Measurements from ENCODE around the gene COTL1. TPM values are rescaled to one million over a fixed set of nuclear protein-coding genes. Genes with fewer than 3 reads are reported as not detected.

COTL1 gene
- total RNA-seq, 2 experiments from 2014 or later, result 125 to 232 TPM

DNA sequence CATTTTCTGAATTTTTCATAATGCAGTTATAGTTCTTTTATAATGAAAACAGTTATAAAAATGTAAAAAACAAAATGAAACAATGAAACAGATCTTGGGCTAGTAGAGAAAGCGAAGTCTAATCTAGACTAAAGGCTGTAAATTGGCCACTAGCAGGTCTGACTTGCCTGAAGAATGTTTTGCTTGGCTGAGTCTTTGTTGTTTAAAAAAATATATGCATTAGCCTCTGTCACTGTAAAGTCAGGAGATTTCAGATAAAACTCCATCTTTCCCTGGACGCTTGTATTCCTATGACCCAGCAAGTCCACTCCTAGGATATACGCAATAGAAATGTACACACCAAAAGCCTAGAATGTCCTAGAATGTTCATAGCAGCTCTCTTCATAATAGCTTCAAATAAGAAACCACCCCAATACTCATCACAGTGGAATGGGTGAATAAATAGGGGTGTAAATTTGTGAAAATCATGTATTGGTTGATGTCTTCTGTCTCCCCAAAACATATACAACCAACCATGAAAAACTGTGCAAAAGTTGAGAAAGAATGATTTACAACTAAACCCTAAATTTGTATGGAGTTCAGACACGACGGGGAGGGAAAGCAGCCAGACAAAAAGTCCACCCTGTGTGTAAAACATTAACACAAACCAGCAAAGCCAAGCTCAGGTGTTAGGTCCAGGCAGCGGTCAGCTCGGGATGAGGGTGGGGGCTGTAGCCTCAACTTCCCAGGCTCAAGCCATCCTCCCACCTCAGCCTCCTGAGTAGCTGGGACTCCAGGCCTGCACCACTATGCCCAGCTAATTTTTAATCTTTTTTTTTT, 75.7 kb downstream of the COTL1 start:
- H3K4me1 ChIP-seq (ENCODE audit: insufficient read depth, low read length, poor library complexity, severe bottlenecking), result no peaks in the 10 kb centered on the region
- H3K9me3 ChIP-seq (ENCODE audit: low read length), result no peaks in the 10 kb centered on the region
- ChIA-PET CTCF (ENCODE audit: unreplicated experiment) (no interaction called here), POLR2A (interaction anchor here (0.5 to 0.8 kb wide), 2 partner anchors 11 to 16 kb away, joined by 3 read pairs; no protein-coding TSS in a partner anchor)
- no peak for DNase-seq (ENCODE audit: low spot score)
- no peak overlapping the region for H3K4me2 ChIP-seq (ENCODE audit: low read length)
- no peaks in the 10 kb centered on the region for H3K79me2 ChIP-seq (ENCODE audit: insufficient read depth, low read depth, low read length)
- no peak overlapping the region for H2AFZ ChIP-seq (ENCODE audit: low read length)
- H3K27ac ChIP-seq (ENCODE audit: low read depth, low read length, poor library complexity, severe bottlenecking), result no peak overlapping the region
- intact Hi-C loops (cut with micrococcal nuclease; ENCODE audit: unreplicated experiment), result no loop called here
- no peaks in the 10 kb centered on the region for H3K9me2 ChIP-seq (ENCODE audit: insufficient read depth, low read length)
- no peaks in the 10 kb centered on the region for H4K20me1 ChIP-seq (ENCODE audit: insufficient read depth, low read length)
- no peak for TF ChIP-seq EZH2phosphoT487 (IDR thresholded peaks at IDR 0.05; ENCODE audit: borderline replicate concordance, low read depth, low read length)
- TF ChIP-seq, protein P1, sequence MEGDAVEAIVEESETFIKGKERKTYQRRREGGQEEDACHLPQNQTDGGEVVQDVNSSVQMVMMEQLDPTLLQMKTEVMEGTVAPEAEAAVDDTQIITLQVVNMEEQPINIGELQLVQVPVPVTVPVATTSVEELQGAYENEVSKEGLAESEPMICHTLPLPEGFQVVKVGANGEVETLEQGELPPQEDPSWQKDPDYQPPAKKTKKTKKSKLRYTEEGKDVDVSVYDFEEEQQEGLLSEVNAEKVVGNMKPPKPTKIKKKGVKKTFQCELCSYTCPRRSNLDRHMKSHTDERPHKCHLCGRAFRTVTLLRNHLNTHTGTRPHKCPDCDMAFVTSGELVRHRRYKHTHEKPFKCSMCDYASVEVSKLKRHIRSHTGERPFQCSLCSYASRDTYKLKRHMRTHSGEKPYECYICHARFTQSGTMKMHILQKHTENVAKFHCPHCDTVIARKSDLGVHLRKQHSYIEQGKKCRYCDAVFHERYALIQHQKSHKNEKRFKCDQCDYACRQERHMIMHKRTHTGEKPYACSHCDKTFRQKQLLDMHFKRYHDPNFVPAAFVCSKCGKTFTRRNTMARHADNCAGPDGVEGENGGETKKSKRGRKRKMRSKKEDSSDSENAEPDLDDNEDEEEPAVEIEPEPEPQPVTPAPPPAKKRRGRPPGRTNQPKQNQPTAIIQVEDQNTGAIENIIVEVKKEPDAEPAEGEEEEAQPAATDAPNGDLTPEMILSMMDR (conservative IDR thresholded peaks at IDR 0.05; ENCODE audit: low read length), result no peak
- no TSS peak for BruUV-seq (replicated peaks)
- no peaks in the 10 kb centered on the region for H3K36me3 ChIP-seq (ENCODE audit: insufficient read depth, low read length)
- no peak overlapping the region for H3K4me3 ChIP-seq (ENCODE audit: low read depth, low read length, poor library complexity, severe bottlenecking)

DNA sequence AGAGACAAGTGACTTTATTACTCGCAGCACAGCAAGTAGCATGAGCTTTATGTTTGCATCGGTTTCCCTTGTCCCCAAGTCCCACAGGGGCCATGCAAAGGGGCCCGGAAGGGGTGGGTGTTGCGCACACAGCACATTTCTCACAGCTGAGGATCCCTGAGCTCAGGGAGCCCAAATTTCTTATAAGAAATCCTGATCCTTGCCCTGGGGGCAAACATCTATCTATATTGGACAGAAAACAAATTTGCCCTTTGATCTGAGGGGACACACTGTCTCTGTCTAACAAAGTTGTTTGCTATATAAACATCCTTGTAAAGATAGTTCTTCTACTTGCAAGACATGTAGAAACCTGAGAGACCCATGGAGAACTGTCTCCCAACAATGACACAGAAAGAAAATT, 77.7 kb downstream of the COTL1 start:
- intact Hi-C loops (cut with micrococcal nuclease; ENCODE audit: unreplicated experiment), result no loop called here
- no peaks in the 10 kb centered on the region for H3K9me3 ChIP-seq (ENCODE audit: low read length)
- TF ChIP-seq, protein P1 (conservative IDR thresholded peaks at IDR 0.05; ENCODE audit: low read length), result no peak
- TF ChIP-seq EZH2phosphoT487 (IDR thresholded peaks at IDR 0.05; ENCODE audit: borderline replicate concordance, low read depth, low read length), result no peak
- no peaks in the 10 kb centered on the region for H3K79me2 ChIP-seq (ENCODE audit: insufficient read depth, low read depth, low read length)
- H3K4me2 ChIP-seq (ENCODE audit: low read length), result no peak overlapping the region
- no peak overlapping the region for H3K27ac ChIP-seq (ENCODE audit: low read depth, low read length, poor library complexity, severe bottlenecking)
- no peak for DNase-seq (ENCODE audit: low spot score)
- no peaks in the 10 kb centered on the region for H3K36me3 ChIP-seq (ENCODE audit: insufficient read depth, low read length)
- H3K9me2 ChIP-seq (ENCODE audit: insufficient read depth, low read length), result no peaks in the 10 kb centered on the region
- no peak overlapping the region for H2AFZ ChIP-seq (ENCODE audit: low read length)
- no peaks in the 10 kb centered on the region for H4K20me1 ChIP-seq (ENCODE audit: insufficient read depth, low read length)
- POLR2A ChIA-PET, result interaction anchor here (0.6 to 0.7 kb wide), 2 partner anchors 21 to 423 kb away, joined by 3 read pairs; no protein-coding TSS in a partner anchor
- no peak overlapping the region for H3K4me3 ChIP-seq (ENCODE audit: low read depth, low read length, poor library complexity, severe bottlenecking)
- BruUV-seq (replicated peaks), result no TSS peak
- H3K4me1 ChIP-seq (ENCODE audit: insufficient read depth, low read length, poor library complexity, severe bottlenecking), result no peaks in the 10 kb centered on the region
- CTCF ChIA-PET (ENCODE audit: unreplicated experiment), result no interaction called here

DNA sequence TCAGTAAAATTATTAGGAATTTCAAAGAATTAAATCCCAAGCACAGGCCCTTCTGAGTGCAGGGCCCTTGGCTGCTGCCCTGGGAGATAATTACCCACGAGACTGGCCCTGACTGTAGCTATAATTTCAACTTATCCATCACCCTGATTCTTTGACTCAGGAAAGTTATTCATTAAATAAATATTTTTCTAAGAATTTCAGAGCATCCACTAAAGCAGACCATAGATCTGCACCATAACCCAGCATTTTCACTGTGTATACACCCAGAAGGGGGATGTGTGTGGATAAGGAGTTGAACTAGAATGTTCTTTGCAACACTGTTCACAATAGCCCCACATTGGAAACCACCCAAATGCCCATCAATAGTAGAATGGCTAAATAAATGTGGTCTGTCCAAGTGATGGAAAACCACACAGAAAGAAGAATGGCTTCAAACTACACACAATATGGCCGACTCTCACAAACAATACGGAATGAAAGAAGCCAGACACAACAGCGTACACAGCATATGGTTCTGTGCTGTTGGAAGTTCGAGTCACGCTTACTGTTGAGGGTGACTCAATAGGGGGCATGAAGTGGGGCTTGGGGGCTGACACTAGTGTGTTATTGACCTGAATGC, 79.5 kb downstream of the COTL1 start:
- CTCF ChIA-PET (ENCODE audit: unreplicated experiment), result no interaction called here

More for the DNA sequence above, 79.5 kb downstream of the COTL1 start:
- Histone ChIP-seq H2AFZ (ENCODE audit: low read length) (no peak overlapping the region), H3K4me2 (ENCODE audit: low read length) (no peak overlapping the region), H3K4me3 (ENCODE audit: low read depth, low read length, poor library complexity, severe bottlenecking) (no peak overlapping the region), H3K27ac (ENCODE audit: low read depth, low read length, poor library complexity, severe bottlenecking) (no peak overlapping the region), H3K79me2 (ENCODE audit: insufficient read depth, low read depth, low read length) (no peaks in the 10 kb centered on the region), H4K20me1 (ENCODE audit: insufficient read depth, low read length) (no peaks in the 10 kb centered on the region), H3K9me2 (ENCODE audit: insufficient read depth, low read length) (no peaks in the 10 kb centered on the region), H3K36me3 (ENCODE audit: insufficient read depth, low read length) (no peaks in the 10 kb centered on the region), H3K4me1 (ENCODE audit: insufficient read depth, low read length, poor library complexity, severe bottlenecking) (no peaks in the 10 kb centered on the region), H3K9me3 (ENCODE audit: low read length) (no peaks in the 10 kb centered on the region)
- POLR2A ChIA-PET, result no interaction called here
- intact Hi-C loops (cut with micrococcal nuclease; ENCODE audit: unreplicated experiment), result no loop called here
- no TSS peak for BruUV-seq (replicated peaks)
- TF ChIP-seq, protein P1 (conservative IDR thresholded peaks at IDR 0.05; ENCODE audit: low read length), result no peak
- no peak for TF ChIP-seq EZH2phosphoT487 (IDR thresholded peaks at IDR 0.05; ENCODE audit: borderline replicate concordance, low read depth, low read length)
- DNase-seq (ENCODE audit: low spot score), result no peak

Measured in OCI-LY7 (cell line).